Mesenteric fat pad (tissue), 1 donor: ENCODE data around the gene DRD2. TPM values are rescaled to one million over a fixed set of nuclear protein-coding genes. Genes with fewer than 3 reads are reported as not detected.
"Not testable (repeated sequence)": the region's sequence is repeated elsewhere in the genome, so short reads cannot be mapped to it uniquely, and the experiment has no call there.

Experiments
- DNase-seq: peaks from one replicate; pipeline ENCODE4 v3.0.0-alpha.2; 2020; ENCODE audit warnings: low spot score
- long read RNA-seq: library from polyadenylated mRNA; unstranded; transcript quantifications from one replicate; pipeline ENCODE4 v2.0.0, GENCODE V29; 2020
- total RNA-seq: library from RNA; stranded (reverse); fragmentation: NEBNext Ultra II Directional; extraction: Animal tissue kit (Norgen Biotek cat#: 25700); gene quantifications from one replicate; pipeline ENCODE4 v1.2.1, GENCODE V29; 2021
- donor health status: DM: yes; HTN: yes; CAD: no.

DRD2 gene
- total RNA-seq, result not detected
- long read RNA-seq, result 0 reads

DNA sequence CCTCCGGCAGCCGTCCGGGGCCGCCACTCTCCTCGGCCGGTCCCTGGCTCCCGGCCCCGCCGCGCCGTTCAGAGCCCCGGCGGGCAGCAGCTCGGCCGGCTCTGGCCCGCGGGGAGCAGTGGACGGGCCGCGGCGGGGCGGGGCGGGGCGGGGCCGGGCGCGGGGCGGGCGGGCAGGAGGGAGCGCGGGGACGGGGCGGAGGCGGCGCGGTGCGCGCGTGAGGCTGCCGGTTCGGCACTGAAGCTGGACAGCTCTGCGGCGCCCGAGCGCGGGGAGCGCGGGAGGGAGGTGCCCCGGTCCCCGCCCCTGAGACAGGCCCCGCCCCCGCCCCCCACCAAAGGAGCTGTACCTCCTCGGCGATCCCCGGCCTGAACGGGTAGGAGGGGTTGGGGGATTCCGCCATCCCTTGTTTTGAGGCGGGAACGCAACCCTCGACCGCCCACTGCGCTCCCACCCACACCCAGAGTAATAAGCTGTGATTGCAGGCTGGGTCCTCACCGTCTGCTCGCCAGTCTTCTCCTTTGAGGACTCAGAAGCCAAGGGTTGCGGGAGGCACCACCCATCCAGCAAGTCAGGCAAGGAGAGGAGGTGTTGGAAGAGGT is at the start of gene DRD2:
DRD2 (minus strand) TSS at position 239 of the 602 bp plus-strand sequence. CDS start 50,747 bp downstream, outside the sequence.
- DNase-seq, result no peak

DNA sequence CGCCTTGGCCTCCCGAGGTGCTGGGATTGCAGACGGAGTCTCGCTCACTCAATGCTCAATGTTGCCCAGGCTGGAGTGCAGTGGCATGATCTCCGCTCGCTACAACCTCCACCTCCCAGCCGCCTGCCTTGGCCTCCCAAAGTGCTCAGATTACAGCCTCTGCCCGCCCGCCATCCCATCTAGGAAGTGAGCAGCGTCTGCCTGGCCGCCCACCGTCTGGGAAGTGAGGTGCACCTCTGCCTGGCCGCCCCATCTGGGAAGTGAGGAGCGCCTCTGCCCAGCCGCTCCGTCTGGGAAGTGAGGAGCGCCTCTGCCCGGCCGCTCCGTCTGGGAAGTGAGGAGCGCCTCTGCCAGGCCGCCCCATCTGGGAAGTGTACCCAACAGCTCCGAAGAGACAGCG is 48.7 kb upstream of the DRD2 start:
- not testable (repeated sequence) for DNase-seq

DNA sequence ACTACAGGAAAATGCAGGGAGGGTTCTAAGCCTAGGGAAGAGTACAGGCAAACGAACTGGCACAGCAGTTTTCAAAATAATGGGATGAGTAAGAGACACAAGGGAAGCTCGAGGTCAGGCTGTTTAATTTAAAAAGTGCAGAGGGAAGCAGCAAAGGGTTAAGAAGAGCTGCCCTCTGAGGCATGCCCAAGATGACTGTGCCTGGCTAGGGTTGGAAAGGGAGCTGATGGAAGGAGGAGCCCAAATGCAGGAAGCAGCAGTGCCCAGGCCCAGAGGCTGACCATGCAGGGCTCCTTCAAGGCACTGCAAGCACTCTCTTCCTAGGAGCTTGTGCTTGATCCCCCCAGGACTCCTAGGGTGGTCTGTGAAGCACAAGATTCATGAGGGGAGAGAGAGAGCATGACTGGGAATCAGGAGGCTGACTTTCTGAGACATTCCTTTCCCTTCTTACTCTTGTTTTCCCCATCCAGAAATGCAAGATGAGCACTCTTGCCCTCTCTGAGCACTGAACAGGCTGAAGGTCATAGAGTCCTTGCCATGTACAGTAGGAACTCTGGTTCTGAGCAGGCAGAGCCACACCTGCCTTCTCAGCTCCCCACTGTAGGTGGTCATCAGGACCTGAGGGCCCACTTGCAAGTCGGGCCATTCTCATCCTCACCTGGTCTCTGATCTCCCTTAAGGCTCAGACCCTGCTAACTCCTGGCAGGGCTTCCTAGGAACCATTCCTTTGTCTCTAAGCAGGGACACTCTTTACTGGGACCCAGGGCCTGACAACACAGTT is 46.7 kb upstream of the DRD2 start:
- no peak for DNase-seq

DNA sequence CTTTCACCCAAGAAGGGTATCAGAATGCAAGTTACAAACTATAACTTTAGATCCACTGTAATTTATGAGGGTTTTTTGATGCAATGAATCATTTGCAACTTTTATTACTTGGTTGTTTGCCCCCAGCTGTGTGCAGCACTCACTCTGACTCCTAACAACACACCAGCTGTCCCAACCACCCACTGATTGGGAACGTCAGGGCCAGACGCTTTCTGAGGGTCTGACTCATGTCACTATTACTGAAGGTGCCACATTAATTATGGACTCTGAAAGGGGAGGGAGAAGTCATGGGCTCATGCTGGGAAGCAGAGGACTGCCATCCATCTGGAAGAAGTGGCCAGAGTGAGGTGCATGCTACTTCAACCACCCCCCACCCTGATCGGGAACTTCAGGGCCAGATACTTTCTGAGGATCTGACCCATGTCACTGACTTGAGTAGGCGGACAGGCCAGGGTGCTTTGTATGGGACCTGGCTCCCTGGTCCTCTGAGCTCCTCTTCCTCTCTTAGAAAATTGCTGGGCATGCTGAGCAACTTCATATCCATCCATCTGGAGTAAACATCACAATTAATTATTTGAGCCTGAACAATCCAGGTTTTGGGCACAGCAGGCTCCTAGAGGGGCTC is 44.9 kb upstream of the DRD2 start:
- no peak for DNase-seq

- DNase-seq, result no peak
Measured at GRCh38 chr11:113518716-113519495, 43.7 kb upstream of the DRD2 start.

DNA sequence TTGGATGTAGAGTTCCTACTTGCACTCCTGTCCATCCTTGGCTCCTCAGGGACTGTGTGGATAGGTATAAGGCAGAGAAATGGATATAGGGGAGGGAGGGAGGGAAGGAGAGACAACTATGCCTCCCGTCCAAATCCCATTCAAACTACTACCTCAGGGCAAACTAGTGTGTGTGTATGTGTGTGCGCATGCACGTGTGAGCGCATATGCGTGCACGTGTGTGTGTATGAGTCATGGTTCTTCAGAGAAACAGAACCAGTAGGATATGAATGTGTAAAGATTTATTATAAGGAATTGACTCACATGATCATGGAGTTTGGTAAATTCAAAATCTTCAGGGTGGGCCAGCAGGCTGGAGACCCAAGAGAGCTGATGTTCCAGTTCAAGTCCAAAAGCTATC is 42.2 kb upstream of the DRD2 start:
- no peak for DNase-seq

DNA sequence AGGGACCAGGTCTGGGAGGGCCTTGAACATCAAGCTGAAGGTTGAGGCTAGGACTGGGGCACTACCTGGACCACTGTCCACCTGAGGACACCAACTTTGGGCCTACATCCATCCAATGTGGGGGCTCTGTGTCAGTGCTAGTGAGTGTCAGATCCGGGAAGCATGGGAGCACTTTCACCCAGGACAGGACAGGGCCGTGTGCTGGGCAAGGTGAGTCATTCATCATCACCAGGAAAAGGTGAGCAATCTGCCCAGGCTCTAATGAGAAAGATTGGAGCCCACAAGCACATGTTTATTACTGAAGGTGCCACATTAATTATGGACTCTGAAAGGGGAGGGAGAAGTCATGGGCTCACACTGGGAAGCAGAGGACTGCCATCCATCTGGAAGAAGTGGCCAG is 39.7 kb upstream of the DRD2 start:
- DNase-seq, result no peak

- DNase-seq, result no peak
Measured at GRCh38 chr11:113507341-113507740, 32.1 kb upstream of the DRD2 start.

- DNase-seq, result no peak
Measured at GRCh38 chr11:113506893-113507292, 31.7 kb upstream of the DRD2 start.

DNA sequence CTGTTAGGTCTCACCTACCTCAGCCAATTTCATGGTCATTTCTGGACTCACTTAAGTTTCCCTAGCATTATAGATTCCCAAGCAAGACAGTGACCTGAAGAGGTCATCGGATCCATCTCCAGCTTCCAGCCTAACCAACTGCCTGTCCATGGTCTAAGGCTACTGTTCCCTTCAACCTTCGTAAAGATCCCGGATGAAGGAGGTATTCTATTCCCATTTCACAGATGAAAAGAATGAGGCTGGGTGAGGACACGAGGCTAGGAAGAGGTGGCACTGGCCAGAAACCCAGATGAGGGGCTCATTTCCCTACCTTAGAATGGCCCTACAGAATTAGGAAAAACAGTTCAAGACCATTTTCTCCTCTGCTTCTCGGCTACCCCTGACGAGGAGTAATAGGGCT is 31.3 kb upstream of the DRD2 start:
- no peak for DNase-seq

DNA sequence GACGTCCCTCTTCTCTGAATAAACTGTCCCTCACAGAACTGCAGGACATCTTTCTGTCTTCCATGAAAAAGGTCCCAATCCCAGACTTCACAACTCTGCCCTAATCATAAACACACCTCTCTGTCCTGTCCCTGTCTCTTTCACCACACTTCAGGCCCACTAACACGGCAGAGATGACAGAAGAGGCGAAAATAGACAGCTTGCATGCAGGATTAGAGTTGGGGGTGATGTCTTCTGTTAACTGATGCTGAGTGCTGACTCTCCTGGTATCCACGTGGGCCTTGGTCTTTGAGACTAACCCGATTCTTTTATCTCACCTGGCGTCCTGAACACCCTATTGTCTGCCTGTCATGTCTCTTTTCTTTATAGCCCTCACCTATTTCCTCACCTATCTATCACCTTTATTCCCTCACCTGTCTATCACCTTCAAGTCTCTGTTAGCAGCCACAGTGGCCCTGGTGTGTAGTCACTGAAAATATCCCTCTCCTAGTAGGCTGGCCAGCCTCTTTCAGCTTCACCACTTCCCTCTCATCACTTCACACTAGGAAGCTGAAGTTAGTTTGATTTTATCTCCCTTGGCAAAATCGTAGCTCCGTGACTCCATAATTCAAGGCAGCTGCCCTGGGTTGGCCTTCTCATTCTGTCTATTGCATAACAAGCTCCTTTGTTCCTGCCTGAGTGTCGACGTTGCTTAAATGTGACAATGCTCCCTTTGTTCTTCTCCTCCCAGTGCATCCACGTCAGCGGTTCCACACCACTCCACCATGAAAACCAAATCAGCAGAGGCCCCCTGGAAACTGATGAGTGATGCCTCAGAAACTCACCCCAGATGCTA is 30.6 kb upstream of the DRD2 start:
- DNase-seq, result no peak

DNA sequence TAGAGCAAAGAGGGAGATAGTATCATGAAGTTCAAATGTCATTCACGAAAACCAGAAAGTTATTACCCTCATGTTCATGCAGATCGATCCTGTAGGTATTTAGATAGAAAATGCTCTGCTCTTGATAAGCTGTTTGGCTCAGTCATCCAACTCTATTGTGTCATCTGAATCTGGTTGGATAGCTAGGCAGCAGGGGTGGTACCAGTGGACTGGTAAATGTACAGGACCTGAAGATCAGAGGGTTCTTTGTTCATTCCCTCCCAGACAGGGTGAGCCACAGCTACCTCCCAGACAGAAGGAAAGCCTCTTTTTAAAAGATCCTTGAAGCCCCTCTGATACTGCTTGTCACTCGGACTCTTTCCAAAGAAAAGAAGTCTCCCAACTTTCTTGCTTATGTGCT is 29.8 kb upstream of the DRD2 start:
- DNase-seq, result no peak

DNA sequence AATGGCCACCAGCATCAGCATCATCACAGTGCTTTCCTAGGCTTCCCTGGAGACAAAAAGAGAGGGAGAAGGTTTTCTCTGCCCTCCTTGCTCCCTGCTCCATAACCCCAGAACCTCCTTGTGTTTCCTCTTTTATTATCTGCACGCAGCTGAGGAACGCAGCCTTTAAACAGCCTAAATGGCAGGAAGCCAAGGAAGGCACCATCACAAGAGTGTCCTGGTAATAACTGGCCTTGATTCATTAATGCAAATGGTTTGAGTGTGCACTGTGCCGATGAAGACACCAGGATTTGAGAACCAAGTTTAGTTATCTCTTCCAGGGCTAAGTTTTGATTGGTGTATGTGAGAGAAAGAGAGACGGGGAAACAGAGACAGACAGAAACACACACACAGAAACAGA is 29.4 kb upstream of the DRD2 start:
- DNase-seq, result no peak

GRCh38 chr11:113504071-113504470 is 28.9 kb upstream of the DRD2 start:
- DNase-seq, result no peak

GRCh38 chr11:113497066-113497910 is 22.1 kb upstream of the DRD2 start:
- DNase-seq, result no peak

DNA sequence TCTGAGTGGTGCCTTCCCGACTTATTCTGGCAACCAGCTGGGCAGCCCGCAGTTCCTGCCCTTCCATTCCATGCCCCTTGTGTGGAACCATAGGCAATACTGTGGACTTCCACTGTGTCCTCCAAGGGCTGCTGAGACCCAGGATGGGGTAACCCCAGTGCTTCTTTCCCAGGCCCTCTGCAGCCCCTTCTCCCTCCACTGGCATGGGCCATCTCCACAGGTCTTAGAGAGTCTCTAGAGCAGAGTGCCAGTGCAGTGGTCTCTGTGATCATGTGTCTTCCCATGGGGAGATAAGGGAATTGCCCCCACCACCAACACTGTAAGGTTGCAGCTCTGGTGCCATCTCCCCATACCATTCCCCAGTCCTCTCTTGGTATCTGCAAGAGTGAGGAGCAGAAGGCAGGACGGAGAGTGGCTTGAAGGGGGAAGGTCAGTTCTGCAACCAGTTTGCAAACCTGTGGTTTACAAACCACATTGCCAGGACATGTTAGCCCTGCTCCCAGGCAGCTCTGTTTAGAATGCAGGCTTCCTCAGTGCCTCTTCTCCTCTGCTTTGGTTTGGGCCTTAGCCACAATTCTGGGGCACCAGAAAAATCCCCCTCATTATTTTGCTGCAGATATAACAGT is 20.9 kb upstream of the DRD2 start:
- no peak for DNase-seq

DNA sequence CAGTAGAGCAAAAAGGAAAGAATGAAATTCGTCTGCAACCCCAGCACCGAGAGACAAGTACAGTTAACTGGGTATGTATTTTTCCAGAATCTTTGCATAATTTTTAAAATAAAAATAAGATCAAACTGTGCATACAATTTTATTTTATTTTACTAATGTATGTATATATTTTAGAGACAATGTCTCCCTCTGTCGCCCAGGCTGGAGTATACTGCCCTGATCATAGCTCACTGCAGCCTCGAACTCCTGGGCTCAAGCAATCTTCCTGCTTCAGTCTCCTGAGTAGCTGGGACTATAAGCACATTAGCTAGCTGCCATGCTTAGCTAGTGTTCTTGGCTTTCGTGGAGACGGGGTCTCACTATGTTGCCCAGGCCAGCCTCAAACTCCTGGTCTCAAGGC is 18.8 kb upstream of the DRD2 start:
- DNase-seq, result no peak

GRCh38 chr11:113493206-113493605 is 18.0 kb upstream of the DRD2 start:
- no peak for DNase-seq

GRCh38 chr11:113488931-113489351 is 13.7 kb upstream of the DRD2 start:
- DNase-seq, result no peak
